Skeletal muscle tissue (tissue), 4 donors: ENCODE results near the gene CAPN12. TPM values are rescaled to one million over a fixed set of nuclear protein-coding genes. Genes with fewer than 3 reads are reported as not detected.

Source experiments
- H3K27ac ChIP-seq: one replicate; pipeline ENCODE4 v1.7.0; 2013; ENCODE audit warnings: mild to moderate bottlenecking, low read depth, low read length, inconsistent platforms
- H3K27me3 ChIP-seq, 3 donors: one replicate each; pipeline ENCODE4 v1.7.0; 2013; ENCODE audit warnings: low read length in 3 of 3; ENCODE audit not compliant: control insufficient read depth in 3 of 3, insufficient read depth in 3 of 3
- H3K36me3 ChIP-seq, 3 donors: one replicate each; pipeline ENCODE4 v1.7.0; 2013; ENCODE audit warnings: low read length in 3 of 3; ENCODE audit not compliant: control insufficient read depth in 3 of 3, insufficient read depth in 3 of 3
- H3K4me1 ChIP-seq, 3 donors: one replicate each; pipeline ENCODE4 v1.7.0; 2013; ENCODE audit warnings: low read length in 3 of 3, mild to moderate bottlenecking in 3 of 3; ENCODE audit not compliant: control insufficient read depth in 3 of 3, insufficient read depth in 3 of 3
- H3K4me3 ChIP-seq, 3 donors: one replicate each; pipeline ENCODE4 v1.7.0; 2013; ENCODE audit warnings: low read length in 3 of 3
- H3K9ac ChIP-seq, 3 donors: one replicate each; pipeline ENCODE4 v1.7.0; 2013; ENCODE audit warnings: low read length in 3 of 3, mild to moderate bottlenecking in 3 of 3, moderate library complexity in 2 of 3, low read depth in 1 of 3
- H3K9me3 ChIP-seq, 3 donors: one replicate each; pipeline ENCODE4 v1.7.0; 2013; ENCODE audit warnings: low read length in 3 of 3; ENCODE audit not compliant: control insufficient read depth in 3 of 3
- total RNA-seq: library from RNA; depleted of rRNA; stranded (reverse); fragments of >200 nt; gene quantifications from one replicate; pipeline ENCODE4 v1.2.3, GENCODE V29; 2014
- donor health status: Osteomylitis.

Gene CAPN12
- total RNA-seq, 1 donor from 2014 or later, result 0.52 TPM

- H3K4me1 ChIP-seq, result peaks cover 3 to 14% (median 8%) of the 10 kb centered on the region in 3 donors
- no peak overlapping the region for H3K27ac ChIP-seq
- H3K27me3 ChIP-seq, result peaks cover 0 to 4% (median 2%) of the 10 kb centered on the region in 3 donors
- no peak overlapping the region for H3K4me3 ChIP-seq
- H3K9ac ChIP-seq, result no peak overlapping the region
- H3K36me3 ChIP-seq, result no peaks in the 10 kb centered on the region
- H3K9me3 ChIP-seq, result no peaks in the 10 kb centered on the region
Observed at GRCh38 chr19:38737921-38738737, 6.1 kb downstream of the CAPN12 start.

GRCh38 chr19:38737281-38737865 is 6.9 kb downstream of the CAPN12 start:
- no peaks in the 10 kb centered on the region for H3K9me3 ChIP-seq
- no peak overlapping the region for H3K27ac ChIP-seq
- H3K9ac ChIP-seq, result no peak overlapping the region
- peaks cover 6 to 17% (median 12%) of the 10 kb centered on the region in 3 donors for H3K4me1 ChIP-seq
- H3K36me3 ChIP-seq, result no peaks in the 10 kb centered on the region
- H3K4me3 ChIP-seq, result no peak overlapping the region
- H3K27me3 ChIP-seq, result peaks cover 0 to 4% (median 2%) of the 10 kb centered on the region in 3 donors

GRCh38 chr19:38736413-38737280 is 7.6 kb downstream of the CAPN12 start:
- Histone ChIP-seq H3K27me3 (peaks cover 0 to 4% (median 2%) of the 10 kb centered on the region in 3 donors), H3K4me1 (peaks cover 11 to 24% (median 17%) of the 10 kb centered on the region in 3 donors), H3K9ac (no peak overlapping the region), H3K27ac (no peak overlapping the region), H3K9me3 (no peaks in the 10 kb centered on the region), H3K4me3 (no peak overlapping the region), H3K36me3 (no peaks in the 10 kb centered on the region)

GRCh38 chr19:38736036-38736412 is 8.2 kb downstream of the CAPN12 start:
- H3K4me3 ChIP-seq, result peak overlapping the region in 2 of 3 donors; percentile 43 to 54
- H3K27ac ChIP-seq, result no peak overlapping the region
- peak overlapping the region in 1 of 3 donors; percentile 16 for H3K9ac ChIP-seq
- peaks cover 15 to 26% (median 23%) of the 10 kb centered on the region in 3 donors for H3K4me1 ChIP-seq
- H3K9me3 ChIP-seq, result no peaks in the 10 kb centered on the region
- H3K36me3 ChIP-seq, result peaks cover 2 to 5% (median 4%) of the 10 kb centered on the region in 3 donors
- H3K27me3 ChIP-seq, result peaks cover 0 to 4% (median 2%) of the 10 kb centered on the region in 3 donors

- peak overlapping the region; percentile 0 for H3K27ac ChIP-seq
- H3K4me3 ChIP-seq, result no peak overlapping the region
- H3K4me1 ChIP-seq, result peaks cover 15 to 26% (median 25%) of the 10 kb centered on the region in 3 donors
Observed at GRCh38 chr19:38735257-38735686, 9.0 kb downstream of the CAPN12 start.

GRCh38 chr19:38734426-38735256 is 9.6 kb downstream of the CAPN12 start:
- H3K9me3 ChIP-seq, result no peaks in the 10 kb centered on the region
- peaks cover 8 to 12% (median 11%) of the 10 kb centered on the region in 3 donors for H3K36me3 ChIP-seq
- no peak overlapping the region for H3K4me3 ChIP-seq
- peaks cover 15 to 26% (median 25%) of the 10 kb centered on the region in 3 donors for H3K4me1 ChIP-seq
- no peak overlapping the region for H3K9ac ChIP-seq
- peaks cover 0 to 4% (median 2%) of the 10 kb centered on the region in 3 donors for H3K27me3 ChIP-seq
- H3K27ac ChIP-seq, result peak overlapping the region; percentile 0

More at GRCh38 chr19:38735257-38735686, 9.0 kb downstream of the CAPN12 start:
- no peaks in the 10 kb centered on the region for H3K9me3 ChIP-seq
- H3K9ac ChIP-seq, result no peak overlapping the region
- H3K27me3 ChIP-seq, result peaks cover 0 to 4% (median 2%) of the 10 kb centered on the region in 3 donors
- peaks cover 8 to 10% (median 10%) of the 10 kb centered on the region in 3 donors for H3K36me3 ChIP-seq

- H3K36me3 ChIP-seq, result peaks cover 8 to 16% (median 11%) of the 10 kb centered on the region in 3 donors
- H3K4me1 ChIP-seq, result peaks cover 15 to 26% (median 25%) of the 10 kb centered on the region in 3 donors
- H3K4me3 ChIP-seq, result no peak overlapping the region
- peaks cover 0 to 4% (median 2%) of the 10 kb centered on the region in 3 donors for H3K27me3 ChIP-seq
- peak overlapping the region; percentile 0 for H3K27ac ChIP-seq
- no peaks in the 10 kb centered on the region for H3K9me3 ChIP-seq
- H3K9ac ChIP-seq, result no peak overlapping the region
Observed at GRCh38 chr19:38734176-38734425, 10.2 kb downstream of the CAPN12 start.

- Histone ChIP-seq H3K27ac (peak overlapping the region; percentile 5), H3K36me3 (peaks cover 10 to 20% (median 15%) of the 10 kb centered on the region in 3 donors), H3K27me3 (peaks cover 0 to 4% (median 2%) of the 10 kb centered on the region in 3 donors), H3K4me1 (peaks cover 15 to 26% (median 25%) of the 10 kb centered on the region in 3 donors), H3K9me3 (no peaks in the 10 kb centered on the region), H3K9ac (peak overlapping the region in 1 of 3 donors; percentile 25), H3K4me3 (no peak overlapping the region)
Observed at GRCh38 chr19:38733493-38734175, 10.6 kb downstream of the CAPN12 start.

GRCh38 chr19:38733241-38733492 is 11.1 kb downstream of the CAPN12 start:
- Histone ChIP-seq H3K27me3 (peaks cover 0 to 4% (median under 1%) of the 10 kb centered on the region in 3 donors), H3K36me3 (peaks cover 13 to 24% (median 17%) of the 10 kb centered on the region in 3 donors), H3K9ac (no peak overlapping the region), H3K4me1 (peaks cover 15 to 26% (median 26%) of the 10 kb centered on the region in 3 donors), H3K27ac (peak overlapping the region; percentile 5), H3K4me3 (no peak overlapping the region), H3K9me3 (no peaks in the 10 kb centered on the region)
